HEK293 (cell line): Measurements from ENCODE around the gene ANKRD6.

ENCODE experiments used
- CTCF ChIP-seq: fragments of 450-650 bp; formaldehyde crosslinking; IDR thresholded peaks from 2 replicates; pipeline ENCODE4 v1.5.1; 2016; ENCODE audit warnings: missing biosample characterization, missing genetic modification characterization
- OVOL3 ChIP-seq: fragments of 450-650 bp; formaldehyde crosslinking; IDR thresholded peaks from 2 replicates; pipeline ENCODE4 v1.5.1; 2016; ENCODE audit warnings: missing biosample characterization, missing genetic modification characterization
- PRDM1 ChIP-seq: fragments of 450-650 bp; formaldehyde crosslinking; IDR thresholded peaks from 2 replicates; pipeline ENCODE4; 2016; ENCODE audit warnings: missing biosample characterization, missing genetic modification characterization
- REST ChIP-seq: fragments of 450-650 bp; formaldehyde crosslinking; IDR thresholded peaks from 2 replicates; pipeline ENCODE4 v1.5.1; 2016; ENCODE audit warnings: missing biosample characterization, missing genetic modification characterization
- SP3 ChIP-seq: fragments of 450-650 bp; formaldehyde crosslinking; IDR thresholded peaks from 2 replicates; pipeline ENCODE4 v1.5.1; 2016; ENCODE audit warnings: missing biosample characterization, missing genetic modification characterization
- YY1 ChIP-seq: fragments of 450-650 bp; formaldehyde crosslinking; IDR thresholded peaks from 2 replicates; pipeline ENCODE4 v1.5.1; 2018; ENCODE audit warnings: missing biosample characterization, missing genetic modification characterization
- ZNF174 ChIP-seq: fragments of 450-650 bp; formaldehyde crosslinking; IDR thresholded peaks from 2 replicates; pipeline ENCODE4 v1.5.0; 2017; ENCODE audit warnings: missing biosample characterization, mild to moderate bottlenecking, missing genetic modification characterization
- ZNF335 ChIP-seq: fragments of 450-650 bp; formaldehyde crosslinking; conservative IDR thresholded peaks from 2 replicates; pipeline ENCODE4 v1.5.1; 2016; ENCODE audit warnings: missing biosample characterization, missing genetic modification characterization
- TF ChIP-seq, protein P1 (sequence below): fragments of 450-650 bp; formaldehyde crosslinking; IDR thresholded peaks from 2 replicates; pipeline ENCODE4 v1.5.1; 2016; ENCODE audit warnings: missing biosample characterization, missing genetic modification characterization

DNA sequence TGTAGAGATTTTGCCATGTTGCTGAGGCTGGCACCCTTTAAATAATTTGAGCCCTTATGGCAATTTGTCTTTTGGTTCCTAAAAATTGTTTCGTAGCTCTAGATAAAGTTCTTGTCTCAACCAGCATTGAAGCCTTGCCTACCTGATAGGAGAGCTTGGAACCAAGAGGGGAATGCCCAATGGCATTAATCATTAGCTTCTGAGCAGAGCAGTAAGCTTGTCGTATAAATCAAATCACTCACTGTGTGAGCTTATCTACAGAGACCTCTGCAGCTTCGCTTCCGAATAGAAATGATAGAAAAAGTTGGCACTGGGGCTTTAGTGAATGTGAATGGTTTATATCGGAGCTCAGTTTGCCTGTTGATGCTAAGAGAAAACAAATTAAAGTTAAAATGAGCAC is 10.7 kb downstream of the ANKRD6 start:
- TF ChIP-seq CTCF (tag by site-specific recombination) = no peak
- TF ChIP-seq SP3 (tag by site-specific recombination) = no peak
- no peak for TF ChIP-seq ZNF174
- no peak for TF ChIP-seq REST (tag by site-specific recombination)
- no peak for TF ChIP-seq YY1 (tag by site-specific recombination)
- TF ChIP-seq, protein P1, sequence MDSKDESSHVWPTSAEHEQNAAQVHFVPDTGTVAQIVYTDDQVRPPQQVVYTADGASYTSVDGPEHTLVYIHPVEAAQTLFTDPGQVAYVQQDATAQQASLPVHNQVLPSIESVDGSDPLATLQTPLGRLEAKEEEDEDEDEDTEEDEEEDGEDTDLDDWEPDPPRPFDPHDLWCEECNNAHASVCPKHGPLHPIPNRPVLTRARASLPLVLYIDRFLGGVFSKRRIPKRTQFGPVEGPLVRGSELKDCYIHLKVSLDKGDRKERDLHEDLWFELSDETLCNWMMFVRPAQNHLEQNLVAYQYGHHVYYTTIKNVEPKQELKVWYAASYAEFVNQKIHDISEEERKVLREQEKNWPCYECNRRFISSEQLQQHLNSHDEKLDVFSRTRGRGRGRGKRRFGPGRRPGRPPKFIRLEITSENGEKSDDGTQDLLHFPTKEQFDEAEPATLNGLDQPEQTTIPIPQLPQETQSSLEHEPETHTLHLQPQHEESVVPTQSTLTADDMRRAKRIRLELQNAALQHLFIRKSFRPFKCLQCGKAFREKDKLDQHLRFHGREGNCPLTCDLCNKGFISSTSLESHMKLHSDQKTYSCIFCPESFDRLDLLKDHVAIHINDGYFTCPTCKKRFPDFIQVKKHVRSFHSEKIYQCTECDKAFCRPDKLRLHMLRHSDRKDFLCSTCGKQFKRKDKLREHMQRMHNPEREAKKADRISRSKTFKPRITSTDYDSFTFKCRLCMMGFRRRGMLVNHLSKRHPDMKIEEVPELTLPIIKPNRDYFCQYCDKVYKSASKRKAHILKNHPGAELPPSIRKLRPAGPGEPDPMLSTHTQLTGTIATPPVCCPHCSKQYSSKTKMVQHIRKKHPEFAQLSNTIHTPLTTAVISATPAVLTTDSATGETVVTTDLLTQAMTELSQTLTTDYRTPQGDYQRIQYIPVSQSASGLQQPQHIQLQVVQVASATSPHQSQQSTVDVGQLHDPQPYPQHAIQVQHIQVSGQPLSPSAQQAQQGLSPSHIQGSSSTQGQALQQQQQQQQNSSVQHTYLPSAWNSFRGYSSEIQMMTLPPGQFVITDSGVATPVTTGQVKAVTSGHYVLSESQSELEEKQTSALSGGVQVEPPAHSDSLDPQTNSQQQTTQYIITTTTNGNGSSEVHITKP = no peak
- no peak for TF ChIP-seq ZNF335 (tag by site-specific recombination)
- TF ChIP-seq PRDM1 (tag by site-specific recombination) = no peak
- TF ChIP-seq OVOL3 (tag by site-specific recombination) = no peak
